Peyer's patch (tissue), 4 donors: ENCODE data around the gene ARFGAP1. TPM values are rescaled to one million over a fixed set of nuclear protein-coding genes. Genes with fewer than 3 reads are reported as not detected.

ENCODE experiments used
- DNase-seq, 3 donors: peaks; one replicate each; pipeline ENCODE4 v3.0.0-alpha.2; 2017 to 2019
- H3K27ac ChIP-seq, 4 donors: fragments of 200-600 bp; sonication (generic); one replicate each; pipeline ENCODE4 v1.5.1; 2016 to 2019
- H3K27me3 ChIP-seq, 2 donors: fragments of 200-600 bp; sonication (generic); one replicate each; pipeline ENCODE4 v1.5.1; 2019
- H3K36me3 ChIP-seq, 3 donors: fragments of 200-600 bp; sonication (generic); one replicate each; pipeline ENCODE4 v1.5.1; 2016 to 2019
- H3K4me1 ChIP-seq, 4 donors: fragments of 200-600 bp; sonication (generic); one replicate each; pipeline ENCODE4 v1.5.1; 2016 to 2019
- H3K4me3 ChIP-seq, 4 donors: fragments of 200-600 bp; sonication (generic); 1 replicate in 3 of 4; 2 replicates in 1 of 4; pipeline ENCODE4 v1.5.1; 2016 to 2019; ENCODE audit warnings: mild to moderate bottlenecking in 1 of 4
- H3K9me3 ChIP-seq, 4 donors: fragments of 200-600 bp; sonication (generic); one replicate each; pipeline ENCODE4 v1.5.1; 2016 to 2019; ENCODE audit warnings: mild to moderate bottlenecking in 1 of 4
- POLR2A ChIP-seq, 2 donors: fragments of 450-650 bp; IDR thresholded peaks; one replicate each; pipeline ENCODE4 v1.5.1; 2017; ENCODE audit warnings: antibody characterized with exemption in 2 of 2, mild to moderate bottlenecking in 2 of 2, moderate library complexity in 2 of 2
- total RNA-seq, 4 donors: library from RNA; depleted of rRNA; stranded (reverse); fragments of >200 nt; gene quantifications; one replicate each; pipeline ENCODE4 v1.1.0, GENCODE V29; 2016
- TF ChIP-seq, protein P1 (sequence below), 6 experiments: fragments of 450-650 bp in 4 of 6; fragments of 200-600 bp in 2 of 6; sonication (generic) in 1 of 6; IDR thresholded peaks; one replicate each; pipeline ENCODE4 v1.5.1; 2017 to 2019; ENCODE audit warnings: antibody characterized with exemption in 6 of 6, mild to moderate bottlenecking in 3 of 6, moderate library complexity in 1 of 6

Gene ARFGAP1
- total RNA-seq, 4 donors from 2014 or later, result 66.6 to 149 (median 89.8) TPM

DNA sequence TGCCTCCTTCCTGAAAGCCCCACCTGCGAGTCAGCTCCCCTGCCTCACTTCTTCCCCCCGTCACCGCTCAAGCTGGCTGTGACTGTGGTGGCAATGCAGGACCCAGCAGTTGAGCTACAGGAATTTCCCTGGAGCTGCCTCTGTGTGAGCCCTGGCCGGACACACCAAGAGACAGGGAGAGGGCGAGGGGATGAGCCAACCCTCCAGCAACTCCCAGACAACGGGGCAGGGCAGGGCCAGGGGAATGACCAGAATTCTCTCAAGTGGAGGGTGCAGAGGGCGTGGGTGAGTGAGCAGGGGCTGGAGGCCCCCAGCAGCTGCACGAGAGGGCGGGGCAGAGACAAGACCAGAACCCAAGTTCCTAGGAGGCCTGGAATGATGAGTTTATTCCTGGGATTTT, 4.9 kb upstream of the ARFGAP1 start:
- H3K27me3 ChIP-seq, result no peaks in the 10 kb centered on the region
- DNase-seq, result no peak

DNA sequence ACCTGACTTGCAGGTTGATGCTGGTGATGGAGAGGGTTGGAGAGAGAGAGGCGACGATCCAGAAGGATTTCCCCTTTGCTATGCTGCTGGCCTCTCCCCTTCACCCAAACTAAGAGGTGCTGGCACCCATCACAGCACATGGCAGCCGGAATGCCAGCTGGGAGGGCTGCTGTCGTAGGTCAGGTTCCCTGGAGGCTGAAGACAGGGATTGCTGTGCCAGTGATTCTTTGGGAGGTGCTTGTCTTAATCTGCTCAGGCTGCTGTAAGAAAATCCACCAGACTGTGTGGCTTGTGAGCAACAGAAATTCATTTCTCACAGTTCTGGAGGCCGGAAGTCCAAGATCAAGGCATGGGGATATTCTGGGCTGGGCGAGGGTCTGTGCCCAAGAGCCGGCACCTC, 4.4 kb upstream of the ARFGAP1 start:
- Histone ChIP-seq H3K9me3 (no peaks in the 10 kb centered on the region), H3K27ac (no peak overlapping the region), H3K36me3 (no peaks in the 10 kb centered on the region), H3K4me3 (no peak overlapping the region), H3K27me3 (no peaks in the 10 kb centered on the region), H3K4me1 (peaks cover 0 to 10% (median 4%) of the 10 kb centered on the region in 4 donors)
- DNase-seq, result no peak
- TF ChIP-seq, protein P1, sequence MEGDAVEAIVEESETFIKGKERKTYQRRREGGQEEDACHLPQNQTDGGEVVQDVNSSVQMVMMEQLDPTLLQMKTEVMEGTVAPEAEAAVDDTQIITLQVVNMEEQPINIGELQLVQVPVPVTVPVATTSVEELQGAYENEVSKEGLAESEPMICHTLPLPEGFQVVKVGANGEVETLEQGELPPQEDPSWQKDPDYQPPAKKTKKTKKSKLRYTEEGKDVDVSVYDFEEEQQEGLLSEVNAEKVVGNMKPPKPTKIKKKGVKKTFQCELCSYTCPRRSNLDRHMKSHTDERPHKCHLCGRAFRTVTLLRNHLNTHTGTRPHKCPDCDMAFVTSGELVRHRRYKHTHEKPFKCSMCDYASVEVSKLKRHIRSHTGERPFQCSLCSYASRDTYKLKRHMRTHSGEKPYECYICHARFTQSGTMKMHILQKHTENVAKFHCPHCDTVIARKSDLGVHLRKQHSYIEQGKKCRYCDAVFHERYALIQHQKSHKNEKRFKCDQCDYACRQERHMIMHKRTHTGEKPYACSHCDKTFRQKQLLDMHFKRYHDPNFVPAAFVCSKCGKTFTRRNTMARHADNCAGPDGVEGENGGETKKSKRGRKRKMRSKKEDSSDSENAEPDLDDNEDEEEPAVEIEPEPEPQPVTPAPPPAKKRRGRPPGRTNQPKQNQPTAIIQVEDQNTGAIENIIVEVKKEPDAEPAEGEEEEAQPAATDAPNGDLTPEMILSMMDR (IDR thresholded peaks at IDR 0.05), result no peak
- no peak for TF ChIP-seq POLR2A (IDR thresholded peaks at IDR 0.05)

More for the DNA sequence above, 4.9 kb upstream of the ARFGAP1 start:
- no peaks in the 10 kb centered on the region for H3K36me3 ChIP-seq
- no peak overlapping the region for H3K4me3 ChIP-seq
- H3K9me3 ChIP-seq, result no peaks in the 10 kb centered on the region
- TF ChIP-seq, protein P1 (IDR thresholded peaks at IDR 0.05), result no peak
- no peak for TF ChIP-seq POLR2A (IDR thresholded peaks at IDR 0.05)
- no peak overlapping the region for H3K27ac ChIP-seq
- peaks cover 0 to 7% (median 4%) of the 10 kb centered on the region in 4 donors for H3K4me1 ChIP-seq

DNA sequence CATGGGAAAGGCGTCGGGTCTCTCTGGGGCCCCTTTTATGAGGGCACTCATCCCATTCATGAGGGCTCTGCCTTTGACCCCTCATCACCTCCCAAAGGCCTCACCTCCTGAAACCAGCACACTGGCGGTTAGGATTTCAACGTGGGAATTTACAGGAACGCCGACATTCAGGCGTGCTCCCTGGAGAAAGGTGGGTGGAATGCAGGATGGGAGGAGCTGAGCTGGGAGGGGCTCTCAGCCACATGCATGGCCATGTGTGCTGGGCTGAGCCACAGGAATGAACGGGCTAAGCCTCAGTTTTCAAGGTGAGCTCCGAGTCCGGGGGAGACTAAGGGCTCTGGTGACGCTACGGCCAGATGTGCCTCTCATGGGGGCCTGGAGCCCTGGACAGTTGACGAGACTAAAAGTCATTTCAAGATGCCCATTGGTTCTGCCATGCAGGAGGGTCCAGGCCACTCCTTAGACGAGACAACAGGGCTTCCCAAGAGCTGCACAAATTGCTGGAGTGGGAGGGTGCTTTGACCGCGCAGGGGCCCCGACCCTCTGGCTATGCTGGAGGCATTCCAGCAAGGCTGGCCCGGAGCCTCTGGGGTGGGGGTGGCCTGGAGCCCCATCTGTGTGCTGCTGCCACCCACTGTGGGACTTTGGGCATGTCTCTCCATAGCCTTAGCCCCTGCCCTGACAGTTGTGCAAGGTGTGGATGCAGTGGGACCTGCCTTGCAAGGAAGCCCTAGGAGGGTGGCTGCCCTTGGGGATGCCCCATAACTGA, 3.8 kb upstream of the ARFGAP1 start:
- Histone ChIP-seq H3K4me1 (peaks cover 3 to 12% (median 10%) of the 10 kb centered on the region in 4 donors), H3K4me3 (no peak overlapping the region), H3K27ac (no peak overlapping the region), H3K27me3 (no peaks in the 10 kb centered on the region), H3K36me3 (no peaks in the 10 kb centered on the region), H3K9me3 (no peaks in the 10 kb centered on the region)
- DNase-seq, result no peak
- TF ChIP-seq POLR2A (IDR thresholded peaks at IDR 0.05), result no peak

DNA sequence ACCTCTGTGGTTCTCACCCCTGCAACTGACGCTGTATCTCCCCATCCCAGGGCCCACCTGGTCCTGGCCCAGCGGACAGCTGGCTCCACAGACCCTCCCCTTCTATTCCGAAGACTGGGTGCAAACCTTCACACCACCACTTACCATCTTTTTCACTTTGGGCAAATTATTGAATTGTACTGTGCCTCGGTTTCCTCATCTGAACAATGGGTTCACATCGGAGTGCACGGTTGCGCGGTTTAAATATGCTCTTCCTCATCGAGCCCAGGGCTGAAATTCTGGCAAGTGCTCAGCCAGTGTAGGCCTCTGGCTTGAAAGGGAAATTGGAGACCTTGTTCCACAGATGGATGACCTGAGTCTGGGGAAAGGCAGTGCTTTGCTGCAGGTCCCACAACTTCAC, 2.9 kb upstream of the ARFGAP1 start:
- Histone ChIP-seq H3K4me3 (no peak overlapping the region), H3K9me3 (no peaks in the 10 kb centered on the region), H3K4me1 (peaks cover 3 to 19% (median 11%) of the 10 kb centered on the region in 4 donors), H3K27ac (no peak overlapping the region), H3K27me3 (no peaks in the 10 kb centered on the region), H3K36me3 (no peaks in the 10 kb centered on the region)
- DNase-seq, result no peak
- TF ChIP-seq, protein P1 (IDR thresholded peaks at IDR 0.05), result no peak
- no peak for TF ChIP-seq POLR2A (IDR thresholded peaks at IDR 0.05)

DNA sequence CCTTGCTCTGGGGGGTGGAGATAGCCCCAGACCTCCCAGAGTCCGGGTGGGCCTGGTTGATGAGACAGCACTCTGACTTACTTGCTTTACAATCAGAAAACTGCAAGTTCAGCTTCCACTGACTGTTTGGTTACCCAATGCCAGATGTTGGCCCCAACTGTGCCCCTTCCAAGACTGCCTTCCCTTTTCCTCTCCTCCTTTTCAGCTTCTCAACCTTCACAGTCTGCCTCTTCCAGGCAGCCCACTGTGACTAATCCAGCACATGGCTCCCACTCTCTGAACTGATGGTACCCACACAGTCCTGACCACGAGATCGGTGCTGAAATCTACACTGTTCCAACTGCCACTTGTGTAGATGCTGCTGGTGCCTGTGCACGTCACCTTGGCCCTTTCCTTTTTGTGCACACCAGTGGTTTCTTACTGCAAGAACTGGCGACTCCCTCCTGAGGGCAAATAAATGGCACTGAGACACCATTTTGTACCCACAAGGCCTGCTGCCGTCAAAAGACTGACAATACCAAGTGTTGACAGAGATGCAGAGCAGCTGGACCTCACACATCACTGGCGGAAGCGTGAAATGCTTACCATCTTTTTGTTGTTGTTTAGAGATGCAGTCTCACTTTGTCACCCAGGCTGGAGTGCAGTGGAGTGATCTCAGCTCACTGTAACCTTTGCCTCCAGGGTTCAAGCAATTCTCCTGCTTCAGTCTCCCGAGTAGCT, 1.8 kb upstream of the ARFGAP1 start:
- H3K4me1 ChIP-seq, result peaks cover 3 to 19% (median 11%) of the 10 kb centered on the region in 4 donors
- no peak for TF ChIP-seq POLR2A (IDR thresholded peaks at IDR 0.05)
- TF ChIP-seq, protein P1 (IDR thresholded peaks at IDR 0.05), result no peak
- H3K27me3 ChIP-seq, result no peaks in the 10 kb centered on the region

DNA sequence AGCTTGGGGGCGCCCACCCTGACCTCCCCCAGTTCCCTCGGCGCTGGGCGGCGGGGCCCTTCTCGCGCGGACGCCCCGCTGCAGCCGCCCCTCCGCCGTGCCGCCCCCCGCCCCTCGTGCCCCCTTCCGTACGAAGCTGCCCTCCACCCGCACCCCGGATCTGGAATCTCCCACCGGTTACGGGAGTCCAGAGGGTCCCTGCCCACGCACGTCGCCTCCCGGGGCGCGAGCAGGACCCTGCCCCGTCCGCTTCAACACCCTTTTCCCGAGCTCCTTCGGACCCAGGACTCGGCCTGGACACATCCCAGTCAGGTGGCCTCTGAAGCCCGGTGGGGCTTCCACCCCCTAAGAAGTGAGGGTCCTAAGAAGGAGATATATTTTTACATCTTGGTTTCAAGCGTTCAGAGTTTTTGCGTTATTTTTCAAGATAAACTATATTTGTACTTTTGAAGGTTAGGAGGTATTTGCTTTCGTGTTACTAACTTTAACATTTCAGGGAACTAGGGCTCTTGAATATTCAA, 506 bp downstream of the ARFGAP1 start:
- peak overlapping the region; percentile 98 to 99 (median 98) for H3K4me3 ChIP-seq
- peaks cover 0 to 25% (median 0%) of the 10 kb centered on the region in 3 donors for H3K36me3 ChIP-seq
- H3K4me1 ChIP-seq, result peaks cover 3 to 19% (median 11%) of the 10 kb centered on the region in 4 donors
- TF ChIP-seq POLR2A (IDR thresholded peaks at IDR 0.05), result no peak
- TF ChIP-seq, protein P1 (IDR thresholded peaks at IDR 0.05), result no peak
- H3K27ac ChIP-seq, result peak overlapping the region; percentile 80 to 87 (median 83)
- no peak for DNase-seq
- H3K9me3 ChIP-seq, result no peaks in the 10 kb centered on the region
- H3K27me3 ChIP-seq, result no peaks in the 10 kb centered on the region

More for the DNA sequence above, 1.8 kb upstream of the ARFGAP1 start:
- peaks cover 0 to 2% (median 0%) of the 10 kb centered on the region in 3 donors for H3K36me3 ChIP-seq
- DNase-seq, result no peak
- H3K27ac ChIP-seq, result no peak overlapping the region
- no peaks in the 10 kb centered on the region for H3K9me3 ChIP-seq
- H3K4me3 ChIP-seq, result no peak overlapping the region
